Measurements from ENCODE around the gene LTK. TPM values are rescaled to one million over a fixed set of nuclear protein-coding genes. Genes with fewer than 3 reads are reported as not detected.

The LTK gene
- total RNA-seq, 1 donor from 2014 or later, result 1.7 TPM

- intact Hi-C loops (cut with micrococcal nuclease), result no loop called here
Observed at GRCh38 chr15:41480396-41481140, 33.1 kb downstream of the LTK start.

GRCh38 chr15:41476416-41477048 lies 37.1 kb downstream of the LTK start:
- intact Hi-C loops (cut with micrococcal nuclease), result no loop called here

- intact Hi-C loops (cut with micrococcal nuclease), result no loop called here
Observed at GRCh38 chr15:41474941-41475340, 38.7 kb downstream of the LTK start.

- intact Hi-C loops (cut with micrococcal nuclease), result no loop called here
Observed at GRCh38 chr15:41474436-41474835, 39.2 kb downstream of the LTK start.

- intact Hi-C loops (cut with micrococcal nuclease), result no loop called here
Observed at GRCh38 chr15:41473418-41473817, 40.2 kb downstream of the LTK start.

- intact Hi-C loops (cut with micrococcal nuclease), result loop anchor here (10.0 kb wide), 1 partner anchor 75 kb away; the partner anchor contains the start of gene RPAP1
Observed at GRCh38 chr15:41469644-41470043, 44.0 kb downstream of the LTK start.

- intact Hi-C loops (cut with micrococcal nuclease), result loop anchor here (10.0 kb wide), 1 partner anchor 78 kb away; the partner anchor contains the start of gene RPAP1
Observed at GRCh38 chr15:41466711-41467110, 46.9 kb downstream of the LTK start.

- intact Hi-C loops (cut with micrococcal nuclease), result loop anchor here (10.0 kb wide), 1 partner anchor 79 kb away; the partner anchor contains the start of gene RPAP1
Observed at GRCh38 chr15:41465822-41466421, 47.7 kb downstream of the LTK start.

- intact Hi-C loops (cut with micrococcal nuclease), result loop anchor here (10.0 kb wide), 1 partner anchor 80 kb away; the partner anchor contains the start of gene RPAP1
Observed at GRCh38 chr15:41464889-41465580, 48.6 kb downstream of the LTK start.

GRCh38 chr15:41462084-41462795 lies 51.4 kb downstream of the LTK start:
- intact Hi-C loops (cut with micrococcal nuclease), result loop anchor here (10.0 kb wide), 1 partner anchor 83 kb away; the partner anchor contains the start of gene RPAP1

Other genes with a start within 250 kb of the LTK start
- gene OIP5, start 181.2 kb downstream of the LTK start, total RNA-seq, result 18.7 TPM in 2 replicates
- gene NUSAP1, start 180.9 kb downstream of the LTK start, total RNA-seq, result 226 TPM in 2 replicates
- 16.2 and 17.4 TPM in 2 replicates for gene NDUFAF1, start 111.3 kb downstream of the LTK start, total RNA-seq
- 37.2 and 41.1 TPM in 2 replicates for gene RTF1, start 96.7 kb downstream of the LTK start, total RNA-seq
- 0.91 and 0.93 TPM in 2 replicates for gene ITPKA, start 20.0 kb downstream of the LTK start, total RNA-seq
- gene RPAP1, start 30.4 kb upstream of the LTK start, total RNA-seq, result 41.5 and 42.9 TPM in 2 replicates
- gene TYRO3, start 45.4 kb upstream of the LTK start, total RNA-seq, result 1.3 and 2.1 TPM in 2 replicates
- gene MGA, start 146.6 kb upstream of the LTK start, total RNA-seq, result 38.0 and 40.2 TPM in 2 replicates

Data from T-helper 2 cell treated with Interferon-gamma antibody and Interleukin-4, amounts not matched to agents 100 ng/mL and 5 ng/mL, for 36 hours (primary cell).